HepG2 (cell line): ENCODE data around the gene PLA2G2A. TPM values are rescaled to one million over a fixed set of nuclear protein-coding genes. Genes with fewer than 3 reads are reported as not detected.
A peak's percentile ranks its signal among the peaks of the same experiment; 100 is the strongest.

Source experiments
- ATAD3A ChIP-seq: sonication (generic); formaldehyde crosslinking; IDR thresholded peaks from 2 replicates; pipeline ENCODE4 v1.4.0; 2020; ENCODE audit warnings: missing genetic modification reagents
- BHLHE40 ChIP-seq: IDR thresholded peaks from 2 replicates; pipeline ENCODE4 v1.6.1; 2011; ENCODE audit warnings: low read length, improper control_type of control experiment
- BRF2 ChIP-seq: sonication (generic); formaldehyde crosslinking; IDR thresholded peaks from 2 replicates; pipeline ENCODE4 v1.8.1; 2022; ENCODE audit warnings: mild to moderate bottlenecking, missing genetic modification reagents
- DBP ChIP-seq: sonication (generic); formaldehyde crosslinking; IDR thresholded peaks from 2 replicates; pipeline ENCODE4 v1.4.0; 2020; ENCODE audit warnings: missing genetic modification reagents; ENCODE audit errors: not compliant biosample characterization
- HCFC1 ChIP-seq: fragments of 150-350 bp; IDR thresholded peaks from 2 replicates; pipeline ENCODE4 v1.6.1; 2014; ENCODE audit warnings: low read depth, low read length
- MLX ChIP-seq: IDR thresholded peaks from 2 replicates; pipeline ENCODE4 v1.6.1; 2016
- PRDM4 ChIP-seq: sonication (generic); formaldehyde crosslinking; IDR thresholded peaks from 2 replicates; pipeline ENCODE4 v1.9.0; 2021; ENCODE audit warnings: missing genetic modification reagents, borderline replicate concordance
- SALL1 ChIP-seq: sonication (generic); formaldehyde crosslinking; IDR thresholded peaks from 2 replicates; pipeline ENCODE4 v1.8.0; 2022; ENCODE audit warnings: mild to moderate bottlenecking, missing genetic modification reagents
- SIX4 ChIP-seq: sonication (generic); formaldehyde crosslinking; IDR thresholded peaks from 2 replicates; pipeline ENCODE4 v1.4.0; 2020; ENCODE audit warnings: missing genetic modification reagents
- ZBTB20 ChIP-seq: sonication (generic); formaldehyde crosslinking; IDR thresholded peaks from 2 replicates; pipeline ENCODE4 v1.8.1; 2023; ENCODE audit warnings: missing genetic modification reagents, low read depth, mild to moderate bottlenecking, borderline replicate concordance
- ZNF563 ChIP-seq: sonication (generic); formaldehyde crosslinking; IDR thresholded peaks from 2 replicates; pipeline ENCODE4 v1.8.0; 2022; ENCODE audit warnings: mild to moderate bottlenecking, moderate library complexity, missing genetic modification reagents
- ZNF782 ChIP-seq: sonication (generic); formaldehyde crosslinking; IDR thresholded peaks from 2 replicates; pipeline ENCODE4 v1.4.0; 2020; ENCODE audit warnings: missing genetic modification reagents, mild to moderate bottlenecking, borderline replicate concordance
- ZXDC ChIP-seq: sonication (generic); formaldehyde crosslinking; IDR thresholded peaks from 2 replicates; pipeline ENCODE4 v1.5.0; 2020; ENCODE audit warnings: mild to moderate bottlenecking, missing genetic modification reagents
- polyA plus RNA-seq, 8 experiments: library from polyadenylated mRNA; depleted of rRNA in 3 of 8; stranded (reverse) in 7 of 8; unstranded in 1 of 8; fragments of >200 nt; fragmentation: Illumina TruSeq in 4 of 8; extraction: Trizol in 4 of 8; gene quantifications; 2 replicates each; pipeline versions ENCODE4 v1.2.1 to v1.2.3, GENCODE V29; 2011 to 2016; ENCODE audit warnings: low read depth in 4 of 8, missing spikeins in 1 of 8, mixed read lengths in 1 of 8; ENCODE audit not compliant: insufficient read depth in 1 of 8
- total RNA-seq, 5 experiments: library from RNA; depleted of rRNA; stranded (reverse); fragments of >200 nt; fragmentation: Illumina TruSeq; extraction: Trizol; gene quantifications; 2 replicates each; pipeline ENCODE4 v1.2.3, GENCODE V29; 2016; ENCODE audit warnings: low read depth in 1 of 5
- TF ChIP-seq, protein P1 (sequence below): sonication (generic); formaldehyde crosslinking; IDR thresholded peaks from 2 replicates; pipeline ENCODE4 v1.5.1; 2020; ENCODE audit warnings: missing genetic modification reagents, mild to moderate bottlenecking, borderline replicate concordance
- TF ChIP-seq, protein P2 (sequence below): sonication (generic); formaldehyde crosslinking; IDR thresholded peaks from 2 replicates; pipeline ENCODE4 v1.9.0; 2022; ENCODE audit warnings: low read depth, missing genetic modification reagents
- TF ChIP-seq, protein P3 (sequence below): sonication (generic); formaldehyde crosslinking; IDR thresholded peaks from 2 replicates; pipeline ENCODE4 v1.4.0; 2020; ENCODE audit warnings: mild to moderate bottlenecking, missing genetic modification reagents, borderline replicate concordance

The PLA2G2A gene
- total and polyA plus RNA-seq, 2 of the 13 experiments (the other 11 are each of a cell fraction or from before 2014, with no cell fraction given), result 0.35 to 30.3 TPM

- no peak for TF ChIP-seq PRDM4
- TF ChIP-seq BRF2, result no peak
- TF ChIP-seq, protein P1, sequence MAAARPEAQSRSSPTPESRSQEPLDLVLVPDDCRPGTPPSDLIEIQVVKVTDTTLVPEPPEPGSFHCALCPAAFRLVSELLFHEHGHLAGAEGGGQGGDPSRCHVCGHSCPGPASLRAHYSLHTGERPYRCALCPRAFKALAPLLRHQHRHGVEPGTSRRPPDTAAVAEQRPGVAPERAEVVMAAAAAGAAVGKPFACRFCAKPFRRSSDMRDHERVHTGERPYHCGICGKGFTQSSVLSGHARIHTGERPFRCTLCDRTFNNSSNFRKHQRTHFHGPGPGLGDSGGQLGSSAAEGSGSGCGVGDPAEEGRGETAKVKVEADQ (CRISPR knock-in tag), result no peak
- no peak for TF ChIP-seq DBP (CRISPR knock-in tag)
- TF ChIP-seq, protein P2, sequence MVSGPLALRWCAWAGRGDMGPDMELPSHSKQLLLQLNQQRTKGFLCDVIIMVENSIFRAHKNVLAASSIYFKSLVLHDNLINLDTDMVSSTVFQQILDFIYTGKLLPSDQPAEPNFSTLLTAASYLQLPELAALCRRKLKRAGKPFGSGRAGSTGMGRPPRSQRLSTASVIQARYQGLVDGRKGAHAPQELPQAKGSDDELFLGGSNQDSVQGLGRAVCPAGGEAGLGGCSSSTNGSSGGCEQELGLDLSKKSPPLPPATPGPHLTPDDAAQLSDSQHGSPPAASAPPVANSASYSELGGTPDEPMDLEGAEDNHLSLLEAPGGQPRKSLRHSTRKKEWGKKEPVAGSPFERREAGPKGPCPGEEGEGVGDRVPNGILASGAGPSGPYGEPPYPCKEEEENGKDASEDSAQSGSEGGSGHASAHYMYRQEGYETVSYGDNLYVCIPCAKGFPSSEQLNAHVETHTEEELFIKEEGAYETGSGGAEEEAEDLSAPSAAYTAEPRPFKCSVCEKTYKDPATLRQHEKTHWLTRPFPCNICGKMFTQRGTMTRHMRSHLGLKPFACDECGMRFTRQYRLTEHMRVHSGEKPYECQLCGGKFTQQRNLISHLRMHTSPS, result no peak; the same call in 1 of the 2 replicates
- no peak for TF ChIP-seq SIX4 (CRISPR knock-in tag)
- no peak for TF ChIP-seq ZNF782 (CRISPR knock-in tag)
- TF ChIP-seq SALL1, result peak; percentile 94
- no peak for TF ChIP-seq ATAD3A
- TF ChIP-seq HCFC1, result no peak
- peak; percentile 54; the same call in 1 of the 2 replicates for TF ChIP-seq MLX
- TF ChIP-seq, protein P3, sequence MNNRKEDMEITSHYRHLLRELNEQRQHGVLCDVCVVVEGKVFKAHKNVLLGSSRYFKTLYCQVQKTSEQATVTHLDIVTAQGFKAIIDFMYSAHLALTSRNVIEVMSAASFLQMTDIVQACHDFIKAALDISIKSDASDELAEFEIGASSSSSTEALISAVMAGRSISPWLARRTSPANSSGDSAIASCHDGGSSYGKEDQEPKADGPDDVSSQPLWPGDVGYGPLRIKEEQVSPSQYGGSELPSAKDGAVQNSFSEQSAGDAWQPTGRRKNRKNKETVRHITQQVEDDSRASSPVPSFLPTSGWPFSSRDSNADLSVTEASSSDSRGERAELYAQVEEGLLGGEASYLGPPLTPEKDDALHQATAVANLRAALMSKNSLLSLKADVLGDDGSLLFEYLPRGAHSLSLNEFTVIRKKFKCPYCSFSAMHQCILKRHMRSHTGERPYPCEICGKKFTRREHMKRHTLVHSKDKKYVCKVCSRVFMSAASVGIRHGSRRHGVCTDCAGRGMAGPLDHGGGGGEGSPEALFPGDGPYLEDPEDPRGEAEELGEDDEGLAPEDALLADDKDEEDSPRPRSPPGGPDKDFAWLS (CRISPR knock-in tag), result no peak
- TF ChIP-seq ZNF563 (CRISPR knock-in tag), result no peak
- TF ChIP-seq ZXDC (CRISPR knock-in tag), result no peak
- TF ChIP-seq BHLHE40, result peak; percentile 27; the same call in 1 of the 2 replicates
- 0 out of 2 replicates have a peak, but pooled peaks have one; percentile 27 for TF ChIP-seq ZBTB20 (CRISPR knock-in tag)
Measured at GRCh38 chr1:19974822-19975416, 4.5 kb downstream of the PLA2G2A start (continued).
